HK-2 (cell line): ENCODE data around the gene PFDN2.

Experiments used
- DNase-seq: peaks from one replicate; pipeline ENCODE4 v3.0.0-alpha.2; 2018; ENCODE audit not compliant: unreplicated experiment

PFDN2 gene

GRCh38 chr1:161051219-161051618 is 66.6 kb downstream of the PFDN2 start:
- no peak for DNase-seq
